ENCODE data around the gene PHOX2B. TPM values are rescaled to one million over a fixed set of nuclear protein-coding genes. Genes with fewer than 3 reads are reported as not detected.

Gene PHOX2B
- total RNA-seq, 1 experiment from 2014 or later, result not detected

DNA sequence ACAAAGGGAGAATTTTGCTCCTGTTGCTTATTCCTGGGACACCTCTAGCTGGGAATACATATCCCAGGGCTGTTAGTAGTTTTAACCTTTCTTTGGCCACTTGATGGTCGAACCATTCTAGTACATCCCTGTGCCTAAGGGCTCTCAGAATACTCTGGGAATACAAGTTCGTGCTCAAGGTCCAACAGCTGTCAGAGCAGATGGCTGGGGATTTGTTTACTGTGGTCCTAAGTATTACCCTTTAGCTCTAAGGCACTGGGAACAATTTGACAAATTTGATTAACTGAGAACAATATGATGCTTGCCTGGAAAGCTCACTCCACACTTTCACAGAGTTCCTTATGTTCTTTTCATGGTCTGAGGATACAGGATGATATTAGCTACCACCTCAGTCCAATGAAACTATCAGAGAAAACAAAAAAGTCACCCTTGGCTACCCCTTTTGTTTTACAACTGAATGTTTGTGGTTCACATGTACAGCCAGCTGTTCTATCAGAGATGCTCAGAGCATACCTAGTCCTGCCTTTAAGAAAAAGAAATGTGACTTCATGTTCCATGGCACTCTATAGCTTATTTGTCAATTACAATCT, 47.4 kb upstream of the PHOX2B start:
- CTCF ChIA-PET, result interaction anchor here (1.0 to 1.4 kb wide), 3 partner anchors 15 to 31 kb away, joined by 3 to 5 read pairs (median 3); no protein-coding TSS in a partner anchor
- no peaks in the 10 kb centered on the region for H3K4me1 Mint-ChIP-seq (ENCODE audit: insufficient read depth, unreplicated experiment)

GRCh38 chr4:41792166-41792565, 43.6 kb upstream of the PHOX2B start:
- H3K27me3 Mint-ChIP-seq (ENCODE audit: insufficient read depth, unreplicated experiment), result no peaks in the 10 kb centered on the region
- no peaks in the 10 kb centered on the region for H3K9me3 Mint-ChIP-seq (ENCODE audit: unreplicated experiment)
- no peak overlapping the region for H3K27ac Mint-ChIP-seq (ENCODE audit: low read depth, unreplicated experiment)
- no peak for DNase-seq (ENCODE audit: unreplicated experiment)
- no peak for TF ChIP-seq CTCF (IDR thresholded peaks at IDR 0.05; ENCODE audit: unreplicated experiment)
- intact Hi-C loops (cut with micrococcal nuclease), result no loop called here
- no peaks in the 10 kb centered on the region for H3K36me3 Mint-ChIP-seq (ENCODE audit: insufficient read depth, unreplicated experiment)
- ChIA-PET POLR2A (no interaction called here), CTCF (no interaction called here)
- H3K4me1 Mint-ChIP-seq (ENCODE audit: insufficient read depth, unreplicated experiment), result no peaks in the 10 kb centered on the region
- no peak overlapping the region for H3K4me3 Mint-ChIP-seq (ENCODE audit: unreplicated experiment)
- BruUV-seq (replicated peaks), result no TSS peak

More for the DNA sequence above, 47.4 kb upstream of the PHOX2B start:
- no TSS peak for BruUV-seq (replicated peaks)
- H3K4me3 Mint-ChIP-seq (ENCODE audit: unreplicated experiment), result no peak overlapping the region
- no peak overlapping the region for H3K27ac Mint-ChIP-seq (ENCODE audit: low read depth, unreplicated experiment)
- no peak for TF ChIP-seq CTCF (IDR thresholded peaks at IDR 0.05; ENCODE audit: unreplicated experiment)
- POLR2A ChIA-PET, result interaction anchor here (1.0 kb wide), 1 partner anchor 22 kb away, joined by 3 read pairs; no protein-coding TSS in a partner anchor
- no peaks in the 10 kb centered on the region for H3K9me3 Mint-ChIP-seq (ENCODE audit: unreplicated experiment)
- no peaks in the 10 kb centered on the region for H3K36me3 Mint-ChIP-seq (ENCODE audit: insufficient read depth, unreplicated experiment)
- DNase-seq (ENCODE audit: unreplicated experiment), result no peak
- intact Hi-C loops (cut with micrococcal nuclease), result no loop called here
- no peaks in the 10 kb centered on the region for H3K27me3 Mint-ChIP-seq (ENCODE audit: insufficient read depth, unreplicated experiment)

DNA sequence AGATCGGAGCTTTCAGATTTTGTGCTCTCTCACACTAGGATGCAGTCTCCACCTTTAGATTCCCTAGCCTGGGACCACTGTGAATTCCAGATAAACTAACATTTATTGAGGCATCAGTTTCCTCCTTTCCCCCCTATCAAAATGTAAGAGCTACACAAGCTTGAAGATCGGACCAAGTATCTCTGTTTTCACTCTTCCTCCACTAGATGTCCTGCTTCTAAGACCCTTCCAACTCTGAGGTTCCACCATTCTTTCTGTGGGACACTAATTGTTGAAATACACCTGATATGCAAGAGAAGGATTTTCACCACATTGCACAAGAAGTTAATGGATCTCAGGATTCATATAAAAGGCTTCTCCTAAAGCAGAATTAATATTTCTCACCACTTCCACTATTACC, 43.0 kb upstream of the PHOX2B start:
- intact Hi-C loops (cut with micrococcal nuclease), result no loop called here
- no peak for TF ChIP-seq CTCF (IDR thresholded peaks at IDR 0.05; ENCODE audit: unreplicated experiment)
- H3K4me1 Mint-ChIP-seq (ENCODE audit: insufficient read depth, unreplicated experiment), result no peaks in the 10 kb centered on the region
- no peak for DNase-seq (ENCODE audit: unreplicated experiment)
- no peak overlapping the region for H3K27ac Mint-ChIP-seq (ENCODE audit: low read depth, unreplicated experiment)
- CTCF ChIA-PET, result no interaction called here
- POLR2A ChIA-PET, result interaction anchor here (0.7 kb wide), 1 partner anchor 15 kb away, joined by 4 read pairs; no protein-coding TSS in a partner anchor
- H3K4me3 Mint-ChIP-seq (ENCODE audit: unreplicated experiment), result no peak overlapping the region
- H3K36me3 Mint-ChIP-seq (ENCODE audit: insufficient read depth, unreplicated experiment), result no peaks in the 10 kb centered on the region
- H3K9me3 Mint-ChIP-seq (ENCODE audit: unreplicated experiment), result no peaks in the 10 kb centered on the region
- no TSS peak for BruUV-seq (replicated peaks)
- H3K27me3 Mint-ChIP-seq (ENCODE audit: insufficient read depth, unreplicated experiment), result no peaks in the 10 kb centered on the region

- Mint-ChIP-seq H3K36me3 (ENCODE audit: insufficient read depth, unreplicated experiment) (no peaks in the 10 kb centered on the region), H3K4me3 (ENCODE audit: unreplicated experiment) (no peak overlapping the region), H3K4me1 (ENCODE audit: insufficient read depth, unreplicated experiment) (no peaks in the 10 kb centered on the region), H3K9me3 (ENCODE audit: unreplicated experiment) (no peaks in the 10 kb centered on the region), H3K27me3 (ENCODE audit: insufficient read depth, unreplicated experiment) (no peaks in the 10 kb centered on the region), H3K27ac (ENCODE audit: low read depth, unreplicated experiment) (no peak overlapping the region)
- CTCF ChIA-PET, result no interaction called here
- no peak for DNase-seq (ENCODE audit: unreplicated experiment)
- POLR2A ChIA-PET, result no interaction called here
- TF ChIP-seq CTCF (IDR thresholded peaks at IDR 0.05; ENCODE audit: unreplicated experiment), result no peak
- BruUV-seq (replicated peaks), result no TSS peak
- intact Hi-C loops (cut with micrococcal nuclease), result no loop called here
These were observed 39.4 kb upstream of the PHOX2B start for GRCh38 chr4:41787931-41788330.

Measured in MCF 10A (cell line).